Stimulated activated naive CD4-positive, alpha-beta T cell (primary cell): ENCODE data around the gene CITED4.
A peak's percentile ranks its signal among the peaks of the same experiment; 100 is the strongest.

Source experiments
- DNase-seq, 6 experiments: peaks; one replicate each; lab custom pipeline; 2025; lab: John Stamatoyannopoulos, UW

The CITED4 gene

GRCh38 chr1:40834968-40835545 lies 27.1 kb downstream of the CITED4 start:
- no peak for DNase-seq

GRCh38 chr1:40833979-40834378 lies 28.2 kb downstream of the CITED4 start:
- no peak for DNase-seq

- DNase-seq = no peak
Observed at GRCh38 chr1:40831001-40831732, 31.0 kb downstream of the CITED4 start.

- DNase-seq = no peak
Observed at GRCh38 chr1:40830419-40830943, 31.7 kb downstream of the CITED4 start.

GRCh38 chr1:40829631-40830245 lies 32.4 kb downstream of the CITED4 start:
- no peak for DNase-seq

- DNase-seq = no peak
Observed at GRCh38 chr1:40825996-40826395, 36.2 kb downstream of the CITED4 start.

- no peak for DNase-seq
Observed at GRCh38 chr1:40825435-40825788, 36.8 kb downstream of the CITED4 start.

- DNase-seq = no peak
Observed at GRCh38 chr1:40824591-40825434, 37.4 kb downstream of the CITED4 start.

GRCh38 chr1:40823983-40824382 lies 38.2 kb downstream of the CITED4 start:
- no peak for DNase-seq

- no peak for DNase-seq
Observed at GRCh38 chr1:40823345-40823744, 38.8 kb downstream of the CITED4 start.

- no peak for DNase-seq
Observed at GRCh38 chr1:40822890-40823289, 39.3 kb downstream of the CITED4 start.

- DNase-seq = no peak
Observed at GRCh38 chr1:40820911-40821693, 41.1 kb downstream of the CITED4 start.

GRCh38 chr1:40820251-40820797 lies 41.8 kb downstream of the CITED4 start:
- no peak for DNase-seq

GRCh38 chr1:40819101-40819500 lies 43.1 kb downstream of the CITED4 start:
- no peak for DNase-seq

GRCh38 chr1:40818264-40818961 lies 43.8 kb downstream of the CITED4 start:
- DNase-seq = peak; percentile 77 to 87 (median 84)

GRCh38 chr1:40817791-40818263 lies 44.3 kb downstream of the CITED4 start:
- no peak for DNase-seq

- no peak for DNase-seq
Observed at GRCh38 chr1:40815420-40815819, 46.7 kb downstream of the CITED4 start.
